Common myeloid progenitor, CD34-positive (primary cell): ENCODE measurements around the gene PDCD11.

Experiments used
- CTCF ChIA-PET: fragments of 350-600 bp; sonication (Branson Sonifier 250); formaldehyde crosslinking; loops from one replicate; lab custom pipeline; 2021; ENCODE audit warnings: antibody characterized with exemption; lab: Charles Lee
- POLR2A ChIA-PET: fragments of 350-600 bp; sonication (Branson Sonifier 250); formaldehyde crosslinking; loops from one replicate; lab custom pipeline; 2021; ENCODE audit warnings: antibody characterized with exemption; lab: Charles Lee
- DNase-seq, 3 donors: peaks; one replicate each; pipeline versions ENCODE4 v3.0.0 to v3.0.0-alpha.2; 2013
- H3K27ac ChIP-seq, 2 experiments: 1 replicate in 1 of 2; 2 replicates in 1 of 2; pipeline ENCODE4 v1.7.0; 2013; ENCODE audit warnings: inconsistent platforms in 2 of 2, low read length in 2 of 2, mild to moderate bottlenecking in 2 of 2, low read depth in 1 of 2, moderate library complexity in 1 of 2; ENCODE audit not compliant: severe bottlenecking in 2 of 2, insufficient read depth in 1 of 2, poor library complexity in 1 of 2
- H3K27me3 ChIP-seq, 5 experiments: replicated peaks in 2 of 5; 1 replicate in 3 of 5; 2 replicates in 2 of 5; pipeline versions ENCODE4 v1.6.1 to v1.7.0; 2013; ENCODE audit warnings: low read length in 4 of 5, mild to moderate bottlenecking in 2 of 5, moderate library complexity in 2 of 5, inconsistent platforms in 1 of 5; ENCODE audit not compliant: insufficient read depth in 5 of 5, control insufficient read depth in 4 of 5
- H3K36me3 ChIP-seq, 4 experiments: 1 replicate in 2 of 4; 2 replicates in 2 of 4; pipeline versions ENCODE4 v1.6.1 to v1.7.0; 2013; ENCODE audit warnings: low read length in 3 of 4, control low read depth in 1 of 4, mild to moderate bottlenecking in 1 of 4; ENCODE audit not compliant: control insufficient read depth in 4 of 4, insufficient read depth in 4 of 4
- H3K4me1 ChIP-seq, 4 experiments: 1 replicate in 3 of 4; 2 replicates in 1 of 4; pipeline versions ENCODE4 v1.6.1 to v1.7.1; 2013; ENCODE audit warnings: low read length in 3 of 4, mild to moderate bottlenecking in 3 of 4, control low read depth in 1 of 4, inconsistent platforms in 1 of 4, moderate library complexity in 1 of 4; ENCODE audit not compliant: control insufficient read depth in 4 of 4, insufficient read depth in 4 of 4; ENCODE audit errors: control extremely low read depth in 1 of 4
- H3K4me3 ChIP-seq, 7 experiments: 1 replicate in 4 of 7; 2 replicates in 3 of 7; pipeline versions ENCODE4 v1.5.1 to v1.7.0; 2013; ENCODE audit warnings: mild to moderate bottlenecking in 7 of 7, low read length in 6 of 7, moderate library complexity in 6 of 7, inconsistent platforms in 2 of 7, low read depth in 2 of 7, control low read depth in 1 of 7; ENCODE audit not compliant: insufficient read depth in 4 of 7, control insufficient read depth in 1 of 7; ENCODE audit errors: extremely low read depth in 1 of 7
- H3K9me3 ChIP-seq, 5 experiments: 1 replicate in 4 of 5; 2 replicates in 1 of 5; pipeline versions ENCODE4 v1.6.1 to v1.7.1; 2013; ENCODE audit warnings: low read length in 4 of 5, mild to moderate bottlenecking in 2 of 5, inconsistent platforms in 1 of 5, low read depth in 1 of 5, moderate library complexity in 1 of 5; ENCODE audit not compliant: control insufficient read depth in 4 of 5, insufficient read depth in 2 of 5; ENCODE audit errors: control extremely low read depth in 1 of 5
- WGBS: methylation state at CpG from one replicate; pipeline ENCODE4 v1.1.5; 2013; ENCODE audit not compliant: insufficient coverage; 5-methylcytosine and 5-hydroxymethylcytosine counted together

The PDCD11 gene

GRCh38 chr10:103495321-103495720, 98.9 kb downstream of the PDCD11 start:
- H3K4me3 ChIP-seq, result no peak overlapping the region
- DNase-seq, result no peak
- no peaks in the 10 kb centered on the region for H3K9me3 ChIP-seq
- H3K27me3 ChIP-seq, result peaks cover 2 to 67% (median 28%) of the 10 kb centered on the region in 5 experiments
- 94% methylated on average over 3 of the region's 3 CpGs for WGBS
- no peak overlapping the region for H3K27ac ChIP-seq
- POLR2A ChIA-PET, result no interaction called here
- peaks cover 0 to 19% (median 18%) of the 10 kb centered on the region in 4 experiments for H3K4me1 ChIP-seq
- H3K36me3 ChIP-seq, result no peaks in the 10 kb centered on the region
- CTCF ChIA-PET, result interaction anchor here (1.1 to 2.9 kb wide), 3 partner anchors 10 to 12 kb away, joined by 3 to 13 read pairs (median 4); no protein-coding TSS in a partner anchor
